Activated CD8-positive, alpha-beta memory T cell treated with anti-CD3 and anti-CD28 coated beads for 36 hours (primary cell): ENCODE measurements around the gene PUM1. TPM values are rescaled to one million over a fixed set of nuclear protein-coding genes. Genes with fewer than 3 reads are reported as not detected.

ENCODE experiments used
- total RNA-seq, 2 experiments: library from RNA; stranded (reverse); gene quantifications; one replicate each; pipeline ENCODE4 v1.2.3, GENCODE V29; 2021

PUM1 gene
- total RNA-seq, 2 experiments from 2014 or later = 94.9 to 104 TPM

Other genes with a start within 250 kb of the PUM1 start
- under 1 TPM; 0.23 to 0.31 TPM for gene SDC3, start 157.0 kb downstream of the PUM1 start, total RNA-seq
- gene NKAIN1, start 174.2 kb upstream of the PUM1 start, total RNA-seq = not detected
- gene SNRNP40, start 231.1 kb upstream of the PUM1 start, total RNA-seq = 100 to 1,000 TPM; 110 to 117 TPM
- gene ZCCHC17, start 231.3 kb upstream of the PUM1 start, total RNA-seq = 10 to 100 TPM; 30.3 to 34.3 TPM